HG03060 (cell line): Measurements from ENCODE around the gene C4BPB.
A peak's percentile ranks its signal among the peaks of the same experiment; 100 is the strongest.
"Not testable (repeated sequence)": the region's sequence is repeated elsewhere in the genome, so short reads cannot be mapped to it uniquely, and the experiment has no call there.

Experiments
- ATAC-seq: cut with Tn5 transposase; IDR thresholded peaks from one replicate; pipeline ENCODE4 v1.9.1; 2021; ENCODE audit warnings: low read depth, moderate number of reproducible peaks; ENCODE audit not compliant: unreplicated experiment

C4BPB gene

GRCh38 chr1:207088701-207089626, at the start of gene C4BPB:
C4BPB (plus strand) TSS chr1:207088860; CDS start chr1:207089532, 672 bp downstream.
- no peak for ATAC-seq

GRCh38 chr1:207039380-207040180, 49.1 kb upstream of the C4BPB start:
- ATAC-seq = no peak

GRCh38 chr1:207040181-207040533, 48.5 kb upstream of the C4BPB start:
- ATAC-seq = no peak

- ATAC-seq = not testable (repeated sequence)
Observed at GRCh38 chr1:207041397-207041796, 47.3 kb upstream of the C4BPB start.

GRCh38 chr1:207045453-207045852, 43.2 kb upstream of the C4BPB start:
- ATAC-seq = no peak

GRCh38 chr1:207047505-207047904, 41.2 kb upstream of the C4BPB start:
- ATAC-seq = no peak

GRCh38 chr1:207048041-207048440, 40.6 kb upstream of the C4BPB start:
- no peak for ATAC-seq

GRCh38 chr1:207049054-207049453, 39.6 kb upstream of the C4BPB start:
- no peak for ATAC-seq

GRCh38 chr1:207049514-207049913, 39.1 kb upstream of the C4BPB start:
- no peak for ATAC-seq

GRCh38 chr1:207049974-207050391, 38.7 kb upstream of the C4BPB start:
- ATAC-seq = no peak

- no peak for ATAC-seq
Observed at GRCh38 chr1:207050480-207051190, 38.0 kb upstream of the C4BPB start.

GRCh38 chr1:207051191-207051943, 37.3 kb upstream of the C4BPB start, which contains the start of gene YOD1:
YOD1 (minus strand) TSS chr1:207051208; CDS start chr1:207051030, 178 bp downstream.
- no peak for ATAC-seq

- peak; percentile 54 for ATAC-seq
Observed at GRCh38 chr1:207052911-207053769, 35.5 kb upstream of the C4BPB start, which contains the start of gene PFKFB2. PFKFB2 (plus strand) TSS chr1:207053275; CDS start chr1:207054718, 1,443 bp downstream.

GRCh38 chr1:207054491-207054890, 34.2 kb upstream of the C4BPB start:
- ATAC-seq = no peak

- no peak for ATAC-seq
Observed at GRCh38 chr1:207055386-207056001, 33.2 kb upstream of the C4BPB start.

- no peak for ATAC-seq
Observed at GRCh38 chr1:207056673-207057072, 32.0 kb upstream of the C4BPB start.

GRCh38 chr1:207058252-207058651, 30.4 kb upstream of the C4BPB start:
- no peak for ATAC-seq
